Natural killer cell (primary cell): ENCODE results near the gene LUZP2. TPM values are rescaled to one million over a fixed set of nuclear protein-coding genes. Genes with fewer than 3 reads are reported as not detected.
"Not testable (repeated sequence)": the region's sequence is repeated elsewhere in the genome, so short reads cannot be mapped to it uniquely, and the experiment has no call there.

Experiments used
- ATAC-seq, 3 donors: fragments of 150-1000 bp in 2 of 3; fragments of 200-7000 bp in 1 of 3; cut with Tn5 transposase; 1 replicate in 1 of 3; 2 replicates in 2 of 3; pipeline ENCODE4 v1.10.0; 2021; ENCODE audit warnings: mild to moderate bottlenecking in 2 of 3, moderate library complexity in 2 of 3
- DNase-seq, 2 donors: peaks; one replicate each; pipeline versions ENCODE4 v3.0.0 to v3.0.0-alpha.2; 2013 to 2021; ENCODE audit warnings: mixed read lengths in 1 of 2
- H3K27ac ChIP-seq: one replicate; pipeline ENCODE4 v1.5.1; 2013; ENCODE audit warnings: mild to moderate bottlenecking, low read length
- H3K27me3 ChIP-seq: one replicate; pipeline ENCODE4 v1.6.1; 2013; ENCODE audit warnings: low read length; ENCODE audit not compliant: control insufficient read depth, insufficient read depth
- H3K36me3 ChIP-seq: one replicate; pipeline ENCODE4 v1.6.1; 2013; ENCODE audit warnings: low read length; ENCODE audit not compliant: control insufficient read depth, insufficient read depth
- H3K4me1 ChIP-seq: one replicate; pipeline ENCODE4 v1.6.1; 2013; ENCODE audit warnings: low read length; ENCODE audit not compliant: control insufficient read depth, insufficient read depth
- H3K4me3 ChIP-seq: one replicate; pipeline ENCODE4 v1.5.1; 2013; ENCODE audit warnings: low read length
- H3K9me3 ChIP-seq: one replicate; pipeline ENCODE4 v1.6.1; 2013; ENCODE audit warnings: low read length; ENCODE audit not compliant: control insufficient read depth, insufficient read depth
- H3K27ac Mint-ChIP-seq, 2 donors: one replicate each; pipeline ENCODE4 v1.8.0; 2022; ENCODE audit warnings: mild to moderate bottlenecking in 2 of 2, mixed read lengths in 2 of 2, moderate library complexity in 1 of 2
- H3K27me3 Mint-ChIP-seq, 2 donors: one replicate each; pipeline ENCODE4 v1.8.0; 2022; ENCODE audit warnings: low read depth in 2 of 2, mixed read lengths in 2 of 2
- H3K36me3 Mint-ChIP-seq: one replicate; pipeline ENCODE4 v1.8.0; 2022; ENCODE audit warnings: mixed read lengths
- H3K4me1 Mint-ChIP-seq, 2 donors: one replicate each; pipeline ENCODE4 v1.8.0; 2022; ENCODE audit warnings: mixed read lengths in 2 of 2
- H3K4me3 Mint-ChIP-seq: one replicate; pipeline ENCODE4 v1.8.0; 2022; ENCODE audit warnings: mild to moderate bottlenecking, moderate library complexity, mixed read lengths
- H3K9me3 Mint-ChIP-seq, 2 donors: one replicate each; pipeline ENCODE4 v1.8.0; 2022; ENCODE audit warnings: mixed read lengths in 2 of 2
- WGBS: methylation state at CpG from one replicate; pipeline ENCODE4 v1.1.7; 2013; ENCODE audit warnings: missing lambda C conversion rate; ENCODE audit not compliant: insufficient coverage; 5-methylcytosine and 5-hydroxymethylcytosine counted together
- intact Hi-C: fragments of 100-400 bp; cut with micrococcal nuclease; formaldehyde crosslinking; loops from one replicate; pipeline ENCODE4 v1.14.2; 2022
- total RNA-seq, 4 donors: library from RNA; stranded (reverse); fragments of 120-200 nt in 1 of 4; gene quantifications; one replicate each; pipeline versions ENCODE4 v1.2.3 to v1.2.4, GENCODE V29; 2013 to 2022
- TF ChIP-seq, protein P1 (sequence below): fragments of 200-600 bp; IDR thresholded peaks from one replicate; pipeline ENCODE4 v1.8.0; 2022; ENCODE audit warnings: antibody characterized with exemption

Gene LUZP2
- total RNA-seq, 3 donors from 2014 or later (not counting 1 experiment from before 2014, with no cell fraction given): not detected

DNA sequence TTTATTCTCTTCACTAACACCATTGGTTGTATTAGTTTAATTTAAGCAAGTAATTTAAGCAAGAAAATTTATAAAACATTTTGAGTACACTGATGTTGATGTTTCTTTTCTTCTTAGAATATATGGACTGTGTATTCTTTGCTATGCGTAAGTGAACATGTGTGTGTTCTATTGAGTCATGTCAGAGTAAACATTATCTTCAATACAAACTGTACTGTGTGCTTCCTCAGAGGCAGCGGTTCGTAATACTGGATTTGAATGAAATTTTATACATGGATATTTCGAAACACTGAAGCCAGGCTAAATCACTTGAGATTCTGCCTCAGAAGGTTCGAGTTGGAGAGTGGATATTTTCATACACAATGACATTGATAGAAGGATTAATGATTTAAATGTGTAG is 452.6 kb downstream of the LUZP2 start:
- no peak for DNase-seq
- H3K4me1 Mint-ChIP-seq: no peaks in the 10 kb centered on the region
- intact Hi-C loops: no loop called here
- no peaks in the 10 kb centered on the region for H3K27me3 ChIP-seq
- TF ChIP-seq, protein P1, sequence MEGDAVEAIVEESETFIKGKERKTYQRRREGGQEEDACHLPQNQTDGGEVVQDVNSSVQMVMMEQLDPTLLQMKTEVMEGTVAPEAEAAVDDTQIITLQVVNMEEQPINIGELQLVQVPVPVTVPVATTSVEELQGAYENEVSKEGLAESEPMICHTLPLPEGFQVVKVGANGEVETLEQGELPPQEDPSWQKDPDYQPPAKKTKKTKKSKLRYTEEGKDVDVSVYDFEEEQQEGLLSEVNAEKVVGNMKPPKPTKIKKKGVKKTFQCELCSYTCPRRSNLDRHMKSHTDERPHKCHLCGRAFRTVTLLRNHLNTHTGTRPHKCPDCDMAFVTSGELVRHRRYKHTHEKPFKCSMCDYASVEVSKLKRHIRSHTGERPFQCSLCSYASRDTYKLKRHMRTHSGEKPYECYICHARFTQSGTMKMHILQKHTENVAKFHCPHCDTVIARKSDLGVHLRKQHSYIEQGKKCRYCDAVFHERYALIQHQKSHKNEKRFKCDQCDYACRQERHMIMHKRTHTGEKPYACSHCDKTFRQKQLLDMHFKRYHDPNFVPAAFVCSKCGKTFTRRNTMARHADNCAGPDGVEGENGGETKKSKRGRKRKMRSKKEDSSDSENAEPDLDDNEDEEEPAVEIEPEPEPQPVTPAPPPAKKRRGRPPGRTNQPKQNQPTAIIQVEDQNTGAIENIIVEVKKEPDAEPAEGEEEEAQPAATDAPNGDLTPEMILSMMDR: no peak
- no peaks in the 10 kb centered on the region for H3K36me3 Mint-ChIP-seq
- no peak overlapping the region for H3K4me3 Mint-ChIP-seq
- ATAC-seq: no peak
- no peak overlapping the region for H3K27ac Mint-ChIP-seq
- H3K27me3 Mint-ChIP-seq: no peaks in the 10 kb centered on the region
- no peak overlapping the region for H3K4me3 ChIP-seq
- H3K36me3 ChIP-seq: no peaks in the 10 kb centered on the region
- H3K9me3 ChIP-seq: no peaks in the 10 kb centered on the region
- H3K4me1 ChIP-seq: no peaks in the 10 kb centered on the region
- H3K27ac ChIP-seq: no peak overlapping the region
- peaks cover 14 to 15% of the 10 kb centered on the region in 2 donors for H3K9me3 Mint-ChIP-seq
- 80% methylated on average over 4 of the region's 5 CpGs for whole genome bisulfite sequencing

DNA sequence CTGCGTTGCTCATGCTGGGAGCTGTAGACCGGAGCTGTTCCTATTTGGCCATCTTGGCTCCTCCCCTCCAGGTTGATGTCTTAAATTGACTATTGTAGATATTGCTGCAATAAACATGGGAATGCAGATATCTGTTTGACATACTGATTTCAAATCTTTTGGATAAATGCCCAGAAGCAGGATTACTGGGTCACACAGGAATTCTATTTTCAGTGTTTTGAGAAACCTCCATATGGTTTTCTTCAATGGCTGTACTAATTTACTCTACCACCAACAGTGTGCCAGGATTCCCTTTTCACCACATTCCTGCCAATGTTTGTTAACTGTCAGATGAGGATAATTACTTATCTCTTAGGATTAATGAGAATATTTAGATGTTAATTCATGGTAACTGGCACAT is 467.0 kb downstream of the LUZP2 start:
- ATAC-seq (no peak), DNase-seq (no peak)
- peaks cover 3 to 10% of the 10 kb centered on the region in 2 donors for H3K9me3 Mint-ChIP-seq
- no peak overlapping the region for H3K27ac Mint-ChIP-seq
- no peak overlapping the region for H3K27ac ChIP-seq
- H3K4me1 ChIP-seq: no peaks in the 10 kb centered on the region
- no peaks in the 10 kb centered on the region for H3K9me3 ChIP-seq
- H3K27me3 ChIP-seq: no peaks in the 10 kb centered on the region
- intact Hi-C loops: no loop called here
- TF ChIP-seq, protein P1: no peak
- no peak overlapping the region for H3K4me3 Mint-ChIP-seq
- H3K4me1 Mint-ChIP-seq: no peaks in the 10 kb centered on the region
- no peak overlapping the region for H3K4me3 ChIP-seq
- no peaks in the 10 kb centered on the region for H3K36me3 ChIP-seq
- peaks cover 4% of the 10 kb centered on the region for H3K36me3 Mint-ChIP-seq
- WGBS: 100% methylated on average over 2 of the region's 2 CpGs
- no peaks in the 10 kb centered on the region for H3K27me3 Mint-ChIP-seq

DNA sequence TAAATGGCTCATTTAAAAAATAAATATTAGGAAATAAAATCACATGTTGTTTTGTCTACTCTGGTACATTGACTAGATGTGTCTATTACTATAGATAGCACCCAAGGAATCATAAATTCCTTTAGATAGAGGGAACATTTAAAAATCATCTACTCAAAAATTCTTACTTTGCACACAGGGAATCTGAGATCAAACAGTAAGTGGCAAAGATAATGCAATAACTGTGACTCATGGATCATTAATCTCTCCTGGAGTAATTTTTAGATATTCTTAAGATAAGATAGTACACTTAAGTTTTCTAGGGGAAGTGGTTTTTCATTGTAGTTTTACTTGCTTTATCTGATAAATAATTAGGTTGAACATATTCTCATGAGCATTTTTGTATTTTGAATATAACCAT is 468.9 kb downstream of the LUZP2 start:
- H3K4me1 Mint-ChIP-seq: no peaks in the 10 kb centered on the region
- TF ChIP-seq, protein P1: no peak
- ATAC-seq (no peak), DNase-seq (no peak)
- peaks cover 5 to 13% of the 10 kb centered on the region in 2 donors for H3K9me3 Mint-ChIP-seq
- Histone ChIP-seq H3K4me3 (no peak overlapping the region), H3K36me3 (no peaks in the 10 kb centered on the region), H3K9me3 (no peaks in the 10 kb centered on the region), H3K27me3 (no peaks in the 10 kb centered on the region), H3K27ac (no peak overlapping the region), H3K4me1 (no peaks in the 10 kb centered on the region)
- H3K36me3 Mint-ChIP-seq: peaks cover 5% of the 10 kb centered on the region
- intact Hi-C loops: no loop called here
- no peak overlapping the region for H3K27ac Mint-ChIP-seq
- no peaks in the 10 kb centered on the region for H3K27me3 Mint-ChIP-seq
- no peak overlapping the region for H3K4me3 Mint-ChIP-seq

DNA sequence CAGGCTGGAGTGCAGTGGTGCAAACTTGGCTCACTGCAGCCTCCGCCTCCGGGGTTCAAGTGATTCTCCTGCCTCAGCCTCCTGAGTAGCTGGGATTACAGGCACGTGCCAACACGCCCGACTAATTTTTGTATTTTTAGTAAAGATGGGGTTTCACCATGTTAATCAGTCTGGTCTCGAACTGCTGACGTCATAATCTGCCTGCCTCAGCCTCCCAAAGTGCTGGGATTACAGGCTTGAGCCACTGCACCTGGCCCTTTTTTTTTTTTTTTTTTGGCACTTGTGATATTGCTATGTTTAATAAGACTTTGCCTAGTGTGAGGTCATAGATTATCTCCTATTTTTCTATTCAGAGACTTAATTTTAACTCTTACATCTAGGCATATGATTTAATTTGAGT is 497.1 kb downstream of the LUZP2 start:
- DNase-seq, H3K27me3 Mint-ChIP-seq, H3K36me3 ChIP-seq, H3K4me3 Mint-ChIP-seq, H3K9me3 ChIP-seq, H3K36me3 Mint-ChIP-seq, H3K27me3 ChIP-seq, H3K27ac ChIP-seq, H3K9me3 Mint-ChIP-seq, H3K4me1 Mint-ChIP-seq, intact Hi-C loops, H3K27ac Mint-ChIP-seq, H3K4me1 ChIP-seq, H3K4me3 ChIP-seq, ATAC-seq: not testable (repeated sequence)
- WGBS: 90% methylated on average over 7 of the region's 7 CpGs

DNA sequence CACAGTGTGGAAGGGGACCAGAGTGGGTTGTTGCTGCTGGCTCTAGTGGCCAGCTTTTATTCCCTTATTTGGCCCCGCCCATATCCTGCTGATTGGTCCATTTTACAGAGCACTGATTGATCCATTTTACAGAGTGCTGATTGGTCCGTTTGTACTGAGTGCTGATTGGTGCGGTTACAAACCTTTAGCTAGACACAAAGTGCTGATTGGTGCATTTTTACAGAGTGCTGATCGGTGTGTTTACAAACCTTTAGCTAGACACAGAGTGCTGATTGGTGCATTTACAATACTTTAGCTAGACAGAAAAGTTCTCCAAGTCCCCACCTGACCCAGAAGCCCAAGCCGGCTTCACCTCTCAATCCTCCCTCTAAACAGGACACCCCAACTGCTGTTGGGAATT is 503.1 kb downstream of the LUZP2 start:
- ATAC-seq, DNase-seq, H3K27ac Mint-ChIP-seq, H3K4me1 ChIP-seq, H3K27me3 ChIP-seq, H3K27me3 Mint-ChIP-seq, H3K36me3 Mint-ChIP-seq, H3K4me3 Mint-ChIP-seq, H3K4me1 Mint-ChIP-seq, H3K4me3 ChIP-seq, H3K36me3 ChIP-seq, intact Hi-C loops, H3K9me3 ChIP-seq, H3K27ac ChIP-seq: not testable (repeated sequence)
- WGBS: 73% methylated on average over 4 of the region's 5 CpGs
- peaks cover 7 to 18% of the 10 kb centered on the region in 2 donors for H3K9me3 Mint-ChIP-seq
